GM12801 (cell line): ENCODE measurements around the gene ARMH4.

ENCODE experiments used
- CTCF ChIP-seq: IDR thresholded peaks from one replicate; pipeline ENCODE4 v1.5.1; 2011; ENCODE audit warnings: control low read depth; ENCODE audit not compliant: insufficient read length; ENCODE audit errors: extremely low read depth

The ARMH4 gene

GRCh38 chr14:58091883-58092630 is 60.0 kb downstream of the ARMH4 start:
- TF ChIP-seq CTCF, result no peak

DNA sequence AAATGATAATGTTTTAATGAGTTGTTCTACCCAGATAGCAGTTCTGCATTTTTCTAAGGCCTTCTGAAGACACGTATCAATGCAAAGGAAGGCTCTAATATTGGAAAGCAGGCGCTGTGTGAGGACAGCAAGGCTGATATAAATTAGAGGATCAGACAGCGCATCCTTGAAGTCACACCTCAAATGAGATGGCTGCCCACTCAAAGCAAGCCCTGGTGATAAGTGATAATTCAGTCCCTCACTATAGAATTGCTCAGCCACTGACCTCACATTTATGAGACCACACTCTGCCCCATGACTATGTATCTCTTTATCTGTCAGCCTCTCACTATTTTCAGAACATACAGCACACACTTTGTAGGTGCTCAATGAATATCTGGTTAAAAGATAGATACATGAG is 62.4 kb downstream of the ARMH4 start:
- no peak for TF ChIP-seq CTCF

GRCh38 chr14:58088961-58089360 is 63.1 kb downstream of the ARMH4 start:
- no peak for TF ChIP-seq CTCF

GRCh38 chr14:58085877-58086276 is 66.1 kb downstream of the ARMH4 start:
- no peak for TF ChIP-seq CTCF

DNA sequence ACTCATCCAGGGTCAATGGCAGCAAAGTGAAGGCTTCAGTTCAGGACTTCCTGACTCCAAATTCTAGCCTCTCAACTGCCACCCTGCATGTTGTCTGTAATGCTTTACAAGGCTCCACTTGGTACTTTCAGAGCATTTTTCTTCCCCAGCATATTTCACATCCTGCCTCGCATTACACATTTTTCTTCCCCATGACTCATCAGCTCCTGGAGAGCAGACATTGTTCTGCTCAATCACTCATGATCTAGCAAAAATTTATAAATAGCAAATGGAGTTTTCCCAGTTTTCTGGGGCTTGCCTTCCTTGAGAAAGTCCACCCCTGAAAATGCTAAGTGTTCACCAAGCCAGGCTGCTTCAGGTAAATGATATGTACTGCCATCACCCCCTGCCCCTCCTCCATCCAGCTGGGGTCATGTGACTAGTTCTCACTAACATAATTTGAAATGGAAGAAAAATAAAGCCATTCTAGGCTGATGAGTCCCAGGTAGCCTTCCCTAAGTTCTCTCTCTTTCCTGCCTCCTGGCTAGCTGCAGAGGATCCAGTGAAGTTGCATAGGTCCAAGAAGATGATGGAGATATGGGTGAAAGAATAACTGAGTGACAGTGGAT is 69.4 kb downstream of the ARMH4 start:
- TF ChIP-seq CTCF, result no peak

DNA sequence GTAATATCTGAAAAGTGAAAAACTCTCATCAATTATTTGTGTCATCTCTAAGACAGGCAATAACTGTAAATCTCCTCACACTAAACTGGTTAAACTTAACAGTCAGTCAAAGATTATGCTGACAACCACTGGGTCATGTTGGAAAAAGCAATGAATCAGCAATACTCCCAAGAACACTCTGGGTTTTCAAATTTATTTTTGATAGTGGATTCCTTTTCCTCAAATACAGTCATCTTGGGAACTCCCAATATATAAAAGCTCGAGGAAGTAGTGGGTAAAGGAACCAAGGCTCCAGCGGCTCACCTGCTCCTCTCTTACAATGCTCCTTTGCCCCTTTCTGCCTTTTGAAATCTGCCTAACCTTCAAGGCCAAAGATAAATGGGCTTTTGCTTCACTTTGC is 70.0 kb downstream of the ARMH4 start:
- TF ChIP-seq CTCF, result no peak

- no peak for TF ChIP-seq CTCF
These were observed 73.5 kb downstream of the ARMH4 start for GRCh38 chr14:58078471-58078870.
